Stimulated activated naive B cell treated with anti-CD40 and anti-IgM and Interleukin-4, amounts not matched to agents 10 μg/mL and 1 μg/mL and 100 μg/mL, for 72 hours (primary cell): ENCODE results near the gene RPRD2.

Source experiments
- ATAC-seq, 2 donors: fragments of 150-1000 bp; cut with Tn5 transposase; replicated peaks; 2 replicates each; pipeline ENCODE4 v1.10.0; 2021; ENCODE audit warnings: moderate library complexity in 1 of 2
- DNase-seq: peaks from one replicate; pipeline ENCODE4 v3.0.0; 2021
- H3K27ac Mint-ChIP-seq: one replicate; pipeline ENCODE4 v1.8.0; 2022; ENCODE audit warnings: mild to moderate bottlenecking, mixed read lengths
- H3K27me3 Mint-ChIP-seq, 2 donors: one replicate each; pipeline ENCODE4 v1.8.0; 2022; ENCODE audit warnings: mixed read lengths in 2 of 2
- H3K36me3 Mint-ChIP-seq, 2 donors: one replicate each; pipeline ENCODE4 v1.8.0; 2022; ENCODE audit warnings: mixed read lengths in 2 of 2, mild to moderate bottlenecking in 1 of 2
- H3K4me1 Mint-ChIP-seq, 2 donors: one replicate each; pipeline ENCODE4 v1.8.0; 2022; ENCODE audit warnings: mixed read lengths in 2 of 2, mild to moderate bottlenecking in 1 of 2
- H3K4me3 Mint-ChIP-seq, 2 donors: one replicate each; pipeline ENCODE4 v1.8.0; 2022; ENCODE audit warnings: mild to moderate bottlenecking in 2 of 2, mixed read lengths in 2 of 2, moderate library complexity in 1 of 2
- H3K9me3 Mint-ChIP-seq, 2 donors: one replicate each; pipeline ENCODE4 v1.8.0; 2022; ENCODE audit warnings: mixed read lengths in 2 of 2, mild to moderate bottlenecking in 1 of 2

RPRD2 gene

DNA sequence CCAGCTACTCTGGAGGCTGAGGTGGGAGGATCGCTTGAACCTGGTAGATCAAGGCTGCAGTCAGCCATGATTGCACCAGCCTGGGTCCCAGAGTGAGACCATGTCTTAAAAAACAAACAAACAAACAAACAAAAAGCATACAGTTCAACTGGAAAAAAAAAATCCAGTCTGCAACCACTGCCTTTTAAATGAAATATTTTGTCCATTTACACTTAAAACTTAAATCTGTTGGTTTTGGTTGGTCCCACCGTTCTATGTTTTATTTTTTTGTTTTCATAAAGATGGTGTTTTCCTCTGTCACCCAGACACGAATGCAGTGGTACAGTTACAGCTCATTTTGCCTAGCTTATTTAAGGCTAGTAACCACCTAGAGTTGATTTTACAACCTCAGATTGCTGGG lies 161.4 kb downstream of the RPRD2 start:
- Mint-ChIP-seq H3K36me3 (no peaks in the 10 kb centered on the region), H3K27me3 (no peaks in the 10 kb centered on the region), H3K9me3 (no peaks in the 10 kb centered on the region), H3K4me3 (no peak overlapping the region), H3K4me1 (peaks cover 0 to 7% of the 10 kb centered on the region in 2 donors), H3K27ac (no peak overlapping the region)
- no peak for ATAC-seq
- no peak for DNase-seq
